Measurements from ENCODE around the gene SLC5A3. TPM values are rescaled to one million over a fixed set of nuclear protein-coding genes. Genes with fewer than 3 reads are reported as not detected.

Gene SLC5A3
- total and polyA plus RNA-seq, 2 of the 8 experiments (the other 6 are each of a cell fraction or from before 2014, with no cell fraction given) = 4.0 to 19.4 TPM

- H3K23ac ChIP-seq (ENCODE audit: insufficient read length) = no peak overlapping the region
- no peak overlapping the region for H2AK5ac ChIP-seq (ENCODE audit: low read depth, low read length)
- H3K27me3 ChIP-seq (replicated peaks in 1 of 4; ENCODE audit: control insufficient read depth in 3 of 4, extremely low read depth in 1 of 4, insufficient read depth in 3 of 4, low read length in 3 of 4) = no peaks in the 10 kb centered on the region
- peaks cover 8 to 98% of the 10 kb centered on the region in 2 experiments; a peak in 3 of 4 replicates for H3K79me2 ChIP-seq (ENCODE audit: control insufficient read depth in 1 of 2, insufficient read depth in 2 of 2, low read length in 2 of 2)
- H2BK120ac ChIP-seq (replicated peaks; ENCODE audit: low read depth, low read length) = no peak overlapping the region
- H2BK12ac ChIP-seq (ENCODE audit: low read depth, low read length) = no peak overlapping the region
- no peak overlapping the region for H3K4me2 ChIP-seq (ENCODE audit: insufficient read depth in 1 of 2, low read depth in 2 of 2, low read length in 2 of 2)
- 90% methylated on average over 3 of the region's 3 CpGs; no CpG with 5 or more reads in 1 of the 2 experiments for WGBS, 2 experiments (ENCODE audit: extremely low coverage in 1 of 2, insufficient coverage in 1 of 2, insufficient read length in 1 of 2, insufficient replicate concordance in 2 of 2, low coverage in 1 of 2, low lambda C conversion rate in 2 of 2, missing lambda C conversion rate in 1 of 2)
- peaks cover 15% of the 10 kb centered on the region for H3K79me1 ChIP-seq (ENCODE audit: low read depth, low read length)
- H3K23me2 ChIP-seq (ENCODE audit: low read depth, low read length) = no peaks in the 10 kb centered on the region
- H3K4me1 ChIP-seq (replicated peaks in 1 of 4; ENCODE audit: control insufficient read depth in 3 of 4, insufficient read depth in 4 of 4, low read length in 3 of 4) = peaks cover 0 to 9% (median 2%) of the 10 kb centered on the region in 4 experiments; a peak in 2 of 7 replicates
- H2AFZ ChIP-seq (ENCODE audit: low read length) = no peak overlapping the region
- no peak overlapping the region for H3K18ac ChIP-seq (ENCODE audit: extremely low read depth, low read length)
- no peak overlapping the region for H4K5ac ChIP-seq (ENCODE audit: insufficient read length, low read depth, low read length)
- no peak overlapping the region for H3K14ac ChIP-seq (ENCODE audit: insufficient read length)
- DNase-seq (ENCODE audit: low read depth in 1 of 2, low spot score in 2 of 2) (no peak), FAIRE-seq (no peak)
- H3K36me3 ChIP-seq (ENCODE audit: control insufficient read depth in 2 of 4, insufficient read depth in 4 of 4, low read length in 3 of 4) = peaks cover 0 to 20% (median 12%) of the 10 kb centered on the region in 4 experiments; a peak in 5 of 8 replicates
- H3K27ac ChIP-seq (ENCODE audit: low read depth, low read length) = no peak overlapping the region
- H2BK20ac ChIP-seq (ENCODE audit: low read length) = no peak overlapping the region
- H2BK5ac ChIP-seq (ENCODE audit: low read depth, low read length) = no peak overlapping the region
- no peaks in the 10 kb centered on the region for H3K9me3 ChIP-seq (ENCODE audit: insufficient read depth in 2 of 2, low read depth in 1 of 2, low read length in 1 of 2)
- no peak overlapping the region for H3K4ac ChIP-seq (replicated peaks; ENCODE audit: insufficient read length, low read depth, low read length)
- CTCF ChIA-PET (ENCODE audit: partially characterized antibody) = interaction anchor here (0.5 to 7.4 kb wide), 21 partner anchors 12 to 479 kb away, joined by 3 to 103 read pairs (median 4); no protein-coding TSS in a partner anchor
- no peak overlapping the region for H4K91ac ChIP-seq (replicated peaks; ENCODE audit: insufficient read length, low read length)
- no peak overlapping the region for H3K4me3 ChIP-seq (ENCODE audit: extremely low read depth in 1 of 4, insufficient read depth in 2 of 4, low read depth in 3 of 4, low read length in 4 of 4)
- H4K20me1 ChIP-seq (replicated peaks in 1 of 2; ENCODE audit: control insufficient read depth in 1 of 2, insufficient read depth in 2 of 2, low read length in 2 of 2) = peaks cover 16 to 18% of the 10 kb centered on the region in 2 experiments
- no peak overlapping the region for H2BK15ac ChIP-seq (ENCODE audit: low read length)
- no peak overlapping the region for H3K9ac ChIP-seq (replicated peaks in 1 of 4; ENCODE audit: extremely low read depth in 1 of 4, low read depth in 3 of 4, low read length in 3 of 4)
- POLR2A ChIA-PET (ENCODE audit: partially characterized antibody) = interaction anchor here (1.2 kb wide), 1 partner anchor 19 kb away, joined by 4 read pairs; the partner anchor contains the start of genes MRPS6 and SLC5A3
- no peak overlapping the region for H4K8ac ChIP-seq (ENCODE audit: extremely low read depth, insufficient read depth, low read length)
- H3K56ac ChIP-seq (replicated peaks; ENCODE audit: insufficient read length, low read depth, low read length) = no peak overlapping the region
- TF ChIP-seq FOSL1 (IDR thresholded peaks at IDR 0.05; ENCODE audit: insufficient read depth, low read depth, low read length) = no peak
- TF ChIP-seq SP1 (IDR thresholded peaks at IDR 0.05; ENCODE audit: low read depth, low read length) = no peak
- no peak for TF ChIP-seq CEBPB (IDR thresholded peaks at IDR 0.05; ENCODE audit: low read depth, low read length)
- no peak for TF ChIP-seq NANOG (IDR thresholded peaks at IDR 0.05; ENCODE audit: insufficient read depth, low read depth, low read length, poor library complexity, severe bottlenecking)
- no peak for TF ChIP-seq KDM1A (IDR thresholded peaks at IDR 0.05; ENCODE audit: borderline replicate concordance, low read length)
- TF ChIP-seq POU5F1 (IDR thresholded peaks at IDR 0.05; ENCODE audit: low read depth, low read length) = no peak
- no peak for TF ChIP-seq GTF2F1 (IDR thresholded peaks at IDR 0.05; ENCODE audit: borderline replicate concordance, low read depth, low read length)
- TF ChIP-seq ATF3 (IDR thresholded peaks at IDR 0.05; ENCODE audit: insufficient read depth, low read depth, low read length) = no peak
- no peak for TF ChIP-seq CTCF (IDR thresholded peaks at IDR 0.05; ENCODE audit: control extremely low read depth in 1 of 3, insufficient read depth in 1 of 3, low read depth in 1 of 3, low read length in 3 of 3)
- TF ChIP-seq RBBP5 (IDR thresholded peaks at IDR 0.05; ENCODE audit: borderline replicate concordance, low read depth, low read length) = no peak
- TF ChIP-seq SIX5 (IDR thresholded peaks at IDR 0.05; ENCODE audit: low read depth, low read length) = no peak
These were observed 19.7 kb downstream of the SLC5A3 start for GRCh38 chr21:34093083-34093482.
